HEK293 (cell line): Measurements from ENCODE around the gene GDAP2.

ENCODE experiments used
- CTCF ChIA-PET: fragments of 350-600 bp; formaldehyde crosslinking; extraction: SDS; loops from one replicate; lab custom pipeline; 2021; ENCODE audit warnings: antibody characterized with exemption; lab: Yijun Ruan, JAX
- POLR2A ChIA-PET: fragments of 300-600 bp; formaldehyde crosslinking; extraction: SDS; loops from one replicate; lab custom pipeline; 2020; ENCODE audit warnings: antibody characterized with exemption, inconsistent platforms; lab: Yijun Ruan, JAX
- H3K27ac ChIP-seq: fragments of 200-500 bp; sonication (Bioruptor generic); 2 replicates; pipeline ENCODE4 v1.5.1; 2014; ENCODE audit warnings: low read depth, low read length, control low read depth, inconsistent platforms; ENCODE audit errors: extremely low read depth
- H3K36me3 ChIP-seq, 2 experiments: fragments of 200-500 bp in 1 of 2; sonication (Bioruptor generic) in 1 of 2; 1 replicate in 1 of 2; 2 replicates in 1 of 2; pipeline ENCODE4 v1.5.1; 2014 to 2017; ENCODE audit warnings: inconsistent platforms in 2 of 2, low read length in 2 of 2; ENCODE audit not compliant: control insufficient read depth in 2 of 2, insufficient read depth in 1 of 2
- H3K4me1 ChIP-seq: fragments of 200-500 bp; sonication (Bioruptor generic); 2 replicates; pipeline ENCODE4 v1.5.1; 2014; ENCODE audit warnings: mild to moderate bottlenecking, low read length, inconsistent platforms; ENCODE audit not compliant: control insufficient read depth, insufficient read depth
- H3K4me3 ChIP-seq: 2 replicates; pipeline ENCODE4 v1.5.1; 2011; ENCODE audit warnings: low read depth, mild to moderate bottlenecking, control low read depth, low read length, moderate library complexity
- H3K9me3 ChIP-seq: fragments of 200-500 bp; sonication (Bioruptor generic); 2 replicates; pipeline ENCODE4 v1.5.1; 2014; ENCODE audit warnings: low read depth, low read length, inconsistent platforms; ENCODE audit not compliant: control insufficient read depth, insufficient read depth
- KLF1 ChIP-seq: fragments of 450-650 bp; formaldehyde crosslinking; IDR thresholded peaks from 2 replicates; pipeline ENCODE4 v1.5.1; 2016; ENCODE audit warnings: missing biosample characterization, missing genetic modification characterization
- KLF9 ChIP-seq: fragments of 450-650 bp; formaldehyde crosslinking; IDR thresholded peaks from 2 replicates; pipeline ENCODE4 v1.5.1; 2016; ENCODE audit warnings: missing biosample characterization, missing genetic modification characterization, low read depth
- MZF1 ChIP-seq: fragments of 450-650 bp; formaldehyde crosslinking; IDR thresholded peaks from 2 replicates; pipeline ENCODE4 v1.5.1; 2017; ENCODE audit warnings: missing biosample characterization, missing genetic modification characterization, borderline replicate concordance
- SP7 ChIP-seq: fragments of 450-650 bp; formaldehyde crosslinking; IDR thresholded peaks from 2 replicates; pipeline ENCODE4 v1.5.1; 2016; ENCODE audit warnings: missing biosample characterization, missing genetic modification characterization
- ZBTB6 ChIP-seq: fragments of 450-650 bp; formaldehyde crosslinking; IDR thresholded peaks from 2 replicates; pipeline ENCODE4 v1.5.1; 2017; ENCODE audit warnings: missing biosample characterization, missing genetic modification characterization
- ZBTB7A ChIP-seq: fragments of 450-650 bp; formaldehyde crosslinking; IDR thresholded peaks from 2 replicates; pipeline ENCODE4 v1.5.1; 2016; ENCODE audit warnings: low read depth, missing biosample characterization, missing genetic modification characterization
- ZFHX2 ChIP-seq: fragments of 450-650 bp; formaldehyde crosslinking; conservative IDR thresholded peaks from 2 replicates; pipeline ENCODE4 v1.5.1; 2016; ENCODE audit warnings: missing biosample characterization, missing genetic modification characterization
- ZFP69B ChIP-seq: fragments of 450-650 bp; formaldehyde crosslinking; IDR thresholded peaks from 2 replicates; pipeline ENCODE4 v1.5.1; 2016; ENCODE audit warnings: missing biosample characterization, missing genetic modification characterization
- ZIC2 ChIP-seq: fragments of 450-650 bp; formaldehyde crosslinking; IDR thresholded peaks from 2 replicates; pipeline ENCODE4 v1.5.1; 2016; ENCODE audit warnings: missing biosample characterization, missing genetic modification characterization
- ZNF175 ChIP-seq: fragments of 450-650 bp; formaldehyde crosslinking; IDR thresholded peaks from 2 replicates; pipeline ENCODE4 v1.5.1; 2016; ENCODE audit warnings: missing biosample characterization, missing genetic modification characterization
- ZNF211 ChIP-seq: fragments of 450-650 bp; formaldehyde crosslinking; IDR thresholded peaks from 2 replicates; pipeline ENCODE4 v1.5.1; 2016; ENCODE audit warnings: low read depth, missing biosample characterization, missing genetic modification characterization
- ZNF274 ChIP-seq, 2 experiments: fragments of 200-500 bp in 1 of 2; fragments of 450-650 bp in 1 of 2; sonication (Bioruptor generic) in 1 of 2; formaldehyde crosslinking in 1 of 2; IDR thresholded peaks; 2 replicates each; pipeline versions ENCODE4 v1.5.1 to v1.6.1; 2014 to 2016; ENCODE audit warnings: borderline replicate concordance in 1 of 2, inconsistent platforms in 1 of 2, low read length in 1 of 2, missing biosample characterization in 1 of 2, missing genetic modification characterization in 1 of 2
- ZNF311 ChIP-seq: fragments of 450-650 bp; formaldehyde crosslinking; IDR thresholded peaks from 2 replicates; pipeline ENCODE4 v1.5.1; 2017; ENCODE audit warnings: missing biosample characterization, missing genetic modification characterization, borderline replicate concordance
- ZNF416 ChIP-seq: fragments of 450-650 bp; formaldehyde crosslinking; IDR thresholded peaks from 2 replicates; pipeline ENCODE4 v1.5.1; 2016; ENCODE audit warnings: missing biosample characterization, missing genetic modification characterization
- ZNF548 ChIP-seq: fragments of 450-650 bp; formaldehyde crosslinking; IDR thresholded peaks from 2 replicates; pipeline ENCODE4 v1.5.1; 2016; ENCODE audit warnings: missing biosample characterization, missing genetic modification characterization
- ZNF623 ChIP-seq: fragments of 450-650 bp; formaldehyde crosslinking; IDR thresholded peaks from 2 replicates; pipeline ENCODE4 v1.5.1; 2016; ENCODE audit warnings: missing biosample characterization, missing genetic modification characterization
- ZNF664 ChIP-seq: fragments of 450-650 bp; formaldehyde crosslinking; IDR thresholded peaks from 2 replicates; pipeline ENCODE4 v1.5.1; 2016; ENCODE audit warnings: missing biosample characterization, missing genetic modification characterization
- ZNF701 ChIP-seq: fragments of 450-650 bp; formaldehyde crosslinking; IDR thresholded peaks from 2 replicates; pipeline ENCODE4 v1.5.1; 2016; ENCODE audit warnings: missing biosample characterization, missing genetic modification characterization
- ZSCAN18 ChIP-seq: fragments of 450-650 bp; formaldehyde crosslinking; IDR thresholded peaks from 2 replicates; pipeline ENCODE4 v1.5.1; 2016; ENCODE audit warnings: missing biosample characterization, missing genetic modification characterization
- TF ChIP-seq, protein P1 (sequence below): fragments of 450-650 bp; formaldehyde crosslinking; IDR thresholded peaks from 2 replicates; pipeline ENCODE4; 2016; ENCODE audit warnings: missing biosample characterization, missing genetic modification characterization
- TF ChIP-seq, protein P2 (sequence below): fragments of 450-650 bp; formaldehyde crosslinking; IDR thresholded peaks from 2 replicates; pipeline ENCODE4 v1.5.1; 2016; ENCODE audit warnings: missing biosample characterization, missing genetic modification characterization

Gene GDAP2

DNA sequence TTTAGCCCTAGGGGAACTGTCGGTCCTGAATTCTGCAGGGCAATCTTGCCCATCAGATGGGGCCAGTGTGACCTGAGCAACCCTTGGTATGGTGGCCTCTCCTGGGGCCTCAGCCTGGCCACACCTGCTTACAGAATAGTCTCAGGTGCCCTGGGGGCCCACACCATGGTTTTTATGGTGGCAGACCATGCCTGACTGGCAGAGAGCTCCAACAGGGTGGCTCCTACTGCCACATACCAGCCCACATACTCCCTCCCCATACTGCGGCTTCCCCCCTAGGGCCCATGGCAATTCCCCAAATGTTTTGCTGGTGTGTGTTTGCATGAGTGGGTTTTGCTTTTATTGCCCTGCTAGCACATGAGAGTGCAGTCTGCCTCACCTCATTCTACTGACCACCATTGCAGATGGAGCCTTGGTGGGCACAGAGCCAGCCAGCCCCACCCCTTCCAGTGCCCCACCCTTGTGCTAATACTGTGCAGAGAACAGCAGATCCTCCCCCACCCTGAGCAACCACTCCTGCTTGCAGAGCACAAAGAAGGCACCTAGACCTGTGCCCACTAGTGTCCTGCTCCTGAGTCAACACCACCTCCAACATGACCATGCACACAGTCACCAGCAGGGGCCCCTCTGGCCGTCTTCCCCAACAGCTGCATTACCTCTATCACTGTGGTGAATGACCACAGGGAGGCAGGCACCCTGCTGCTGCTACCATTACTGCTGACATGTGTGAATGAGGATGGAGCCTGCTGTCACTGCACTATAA lies 86.8 kb downstream of the GDAP2 start:
- TF ChIP-seq ZFHX2 (tag by site-specific recombination) (0 out of 2 replicates have a peak, but pooled peaks have one; percentile 14), ZBTB7A (tag by site-specific recombination) (no peak), MZF1 (tag by site-specific recombination) (peak; percentile 38; the same call in 1 of the 2 replicates), ZNF175 (tag by site-specific recombination) (no peak), ZNF548 (tag by site-specific recombination) (no peak), ZNF664 (tag by site-specific recombination) (no peak), ZNF311 (tag by site-specific recombination) (no peak), ZNF416 (no peak), ZNF274 (IDR thresholded peaks at IDR 0.05; ENCODE audit: low read length) (no peak), ZNF274 (tag by site-specific recombination; IDR thresholded peaks at IDR 0.05; ENCODE audit: borderline replicate concordance) (no peak), KLF9 (tag by site-specific recombination) (no peak), KLF1 (peak; percentile 75), ZNF623 (no peak), ZNF211 (tag by site-specific recombination) (no peak), ZIC2 (peak; percentile 80), ZNF701 (no peak), ZSCAN18 (tag by site-specific recombination) (no peak), ZBTB6 (no peak), ZFP69B (tag by site-specific recombination) (no peak), SP7 (no peak)
- TF ChIP-seq, protein P1, sequence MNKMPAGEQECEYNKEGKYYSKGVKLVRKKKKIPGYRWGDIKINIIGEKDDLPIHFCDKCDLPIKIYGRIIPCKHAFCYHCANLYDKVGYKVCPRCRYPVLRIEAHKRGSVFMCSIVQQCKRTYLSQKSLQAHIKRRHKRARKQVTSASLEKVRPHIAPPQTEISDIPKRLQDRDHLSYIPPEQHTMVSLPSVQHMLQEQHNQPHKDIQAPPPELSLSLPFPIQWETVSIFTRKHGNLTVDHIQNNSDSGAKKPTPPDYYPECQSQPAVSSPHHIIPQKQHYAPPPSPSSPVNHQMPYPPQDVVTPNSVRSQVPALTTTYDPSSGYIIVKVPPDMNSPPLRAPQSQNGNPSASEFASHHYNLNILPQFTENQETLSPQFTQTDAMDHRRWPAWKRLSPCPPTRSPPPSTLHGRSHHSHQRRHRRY (tag by site-specific recombination): no peak
- TF ChIP-seq, protein P2, sequence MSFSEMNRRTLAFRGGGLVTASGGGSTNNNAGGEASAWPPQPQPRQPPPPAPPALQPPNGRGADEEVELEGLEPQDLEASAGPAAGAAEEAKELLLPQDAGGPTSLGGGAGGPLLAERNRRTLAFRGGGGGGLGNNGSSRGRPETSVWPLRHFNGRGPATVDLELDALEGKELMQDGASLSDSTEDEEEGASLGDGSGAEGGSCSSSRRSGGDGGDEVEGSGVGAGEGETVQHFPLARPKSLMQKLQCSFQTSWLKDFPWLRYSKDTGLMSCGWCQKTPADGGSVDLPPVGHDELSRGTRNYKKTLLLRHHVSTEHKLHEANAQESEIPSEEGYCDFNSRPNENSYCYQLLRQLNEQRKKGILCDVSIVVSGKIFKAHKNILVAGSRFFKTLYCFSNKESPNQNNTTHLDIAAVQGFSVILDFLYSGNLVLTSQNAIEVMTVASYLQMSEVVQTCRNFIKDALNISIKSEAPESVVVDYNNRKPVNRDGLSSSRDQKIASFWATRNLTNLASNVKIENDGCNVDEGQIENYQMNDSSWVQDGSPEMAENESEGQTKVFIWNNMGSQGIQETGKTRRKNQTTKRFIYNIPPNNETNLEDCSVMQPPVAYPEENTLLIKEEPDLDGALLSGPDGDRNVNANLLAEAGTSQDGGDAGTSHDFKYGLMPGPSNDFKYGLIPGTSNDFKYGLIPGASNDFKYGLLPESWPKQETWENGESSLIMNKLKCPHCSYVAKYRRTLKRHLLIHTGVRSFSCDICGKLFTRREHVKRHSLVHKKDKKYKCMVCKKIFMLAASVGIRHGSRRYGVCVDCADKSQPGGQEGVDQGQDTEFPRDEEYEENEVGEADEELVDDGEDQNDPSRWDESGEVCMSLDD (tag by site-specific recombination): no peak
- TF ChIP-seq, all 188 proteins: peak for 4
- CTCF ChIA-PET: interaction anchor here (0.5 to 1.8 kb wide), 6 partner anchors 9 to 307 kb away, joined by 3 to 6 read pairs (median 4); no protein-coding TSS in a partner anchor

More for the DNA sequence above, 86.8 kb downstream of the GDAP2 start:
- no peak overlapping the region for H3K4me3 ChIP-seq
- H3K4me1 ChIP-seq: no peaks in the 10 kb centered on the region
- H3K36me3 ChIP-seq: no peaks in the 10 kb centered on the region
- POLR2A ChIA-PET: no interaction called here
- H3K9me3 ChIP-seq: no peaks in the 10 kb centered on the region
- no peak overlapping the region for H3K27ac ChIP-seq
